Smooth muscle cell (in vitro differentiated cells): ENCODE results near the gene PHLPP1. TPM values are rescaled to one million over a fixed set of nuclear protein-coding genes. Genes with fewer than 3 reads are reported as not detected.

Experiments
- DNase-seq: peaks from one replicate; lab custom pipeline; 2025; ENCODE audit not compliant: unreplicated experiment; lab: John Stamatoyannopoulos, UW
- H2AFZ ChIP-seq: fragments of 200-600 bp; sonication (generic); 2 replicates; pipeline ENCODE4 v1.6.0; 2016; ENCODE audit warnings: antibody characterized with exemption, low read depth, mild to moderate bottlenecking
- H3F3A ChIP-seq: fragments of 200-600 bp; sonication (generic); 2 replicates; pipeline ENCODE4 v1.6.0; 2017; ENCODE audit warnings: antibody characterized with exemption, low read depth
- H3K27ac ChIP-seq: fragments of 200-600 bp; sonication (generic); 2 replicates; pipeline ENCODE4 v1.5.1; 2016; ENCODE audit warnings: low read depth, mild to moderate bottlenecking
- H3K27me3 ChIP-seq: fragments of 200-600 bp; sonication (generic); 2 replicates; pipeline ENCODE4 v1.6.1; 2016; ENCODE audit warnings: low read depth, mild to moderate bottlenecking
- H3K36me3 ChIP-seq: fragments of 200-600 bp; sonication (generic); 2 replicates; pipeline ENCODE4 v1.5.1; 2016; ENCODE audit warnings: low read depth
- H3K4me1 ChIP-seq: fragments of 200-600 bp; sonication (generic); 2 replicates; pipeline ENCODE4 v1.5.1; 2016; ENCODE audit warnings: low read depth
- H3K4me2 ChIP-seq: fragments of 200-600 bp; sonication (generic); 2 replicates; pipeline ENCODE4 v1.6.0; 2016; ENCODE audit warnings: mild to moderate bottlenecking
- H3K4me3 ChIP-seq: fragments of 200-600 bp; sonication (generic); 2 replicates; pipeline ENCODE4 v1.5.1; 2016; ENCODE audit warnings: mild to moderate bottlenecking
- H3K79me2 ChIP-seq: fragments of 200-600 bp; sonication (generic); 2 replicates; pipeline ENCODE4 v1.6.0; 2016; ENCODE audit warnings: low read depth, mild to moderate bottlenecking
- H3K9ac ChIP-seq: fragments of 200-600 bp; sonication (generic); 2 replicates; pipeline ENCODE4 v1.6.0; 2016; ENCODE audit warnings: low read depth
- H3K9me3 ChIP-seq: fragments of 200-600 bp; sonication (generic); replicated peaks from 2 replicates; pipeline ENCODE4 v1.5.1; 2016; ENCODE audit warnings: low read depth
- H4K20me1 ChIP-seq: fragments of 200-600 bp; sonication (generic); 2 replicates; pipeline ENCODE4 v1.6.0; 2016; ENCODE audit warnings: low read depth
- WGBS: methylation state at CpG from one replicate; pipeline ENCODE4 v1.1.7; 2016; ENCODE audit warnings: low lambda C conversion rate; 5-methylcytosine and 5-hydroxymethylcytosine counted together
- polyA plus RNA-seq: library from polyadenylated mRNA; unstranded; fragments of >200 nt; fragmentation: Nextera tagmentation; extraction: Ambion mirVana; gene quantifications from 2 replicates; pipeline ENCODE4 v1.2.1, GENCODE V29; 2016
- total RNA-seq: library from RNA; depleted of rRNA; stranded (reverse); fragments of >200 nt; gene quantifications from 2 replicates; pipeline ENCODE4 v1.2.3, GENCODE V29; 2014
- TF ChIP-seq, protein P1 (sequence below): fragments of 200-600 bp; sonication (generic); IDR thresholded peaks from 2 replicates; pipeline ENCODE4 v1.5.1; 2017; ENCODE audit warnings: borderline replicate concordance, mild to moderate bottlenecking, antibody characterized with exemption; ENCODE audit not compliant: insufficient read depth, poor library complexity, severe bottlenecking

Gene PHLPP1
- total and polyA plus RNA-seq, 2 experiments from 2014 or later, result 1.1 to 4.3 TPM

DNA sequence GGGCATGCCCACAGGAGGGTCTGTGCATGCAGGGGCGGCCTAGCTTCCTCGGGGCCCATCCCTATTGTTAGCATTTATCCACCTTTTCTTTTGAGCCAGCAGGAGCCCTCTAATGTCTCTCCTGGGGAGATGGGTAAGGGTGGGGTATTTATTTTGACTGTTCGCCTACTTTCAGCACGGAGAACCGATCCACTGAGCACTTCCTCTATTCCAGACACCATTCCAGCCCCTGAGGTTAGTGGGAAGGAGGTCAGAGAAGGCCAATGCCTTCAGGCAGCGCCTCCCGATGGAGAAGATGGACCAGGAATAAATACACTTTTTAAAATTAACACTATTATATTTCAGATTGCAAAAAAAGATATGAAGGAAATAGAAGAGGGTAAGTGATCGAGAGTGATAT, 276.0 kb downstream of the PHLPP1 start:
- Histone ChIP-seq H3K9ac (no peak overlapping the region), H3K9me3 (no peaks in the 10 kb centered on the region), H3K27me3 (peaks cover 8% of the 10 kb centered on the region), H3K4me1 (no peaks in the 10 kb centered on the region), H3K4me2 (no peak overlapping the region), H3K27ac (no peak overlapping the region), H4K20me1 (no peaks in the 10 kb centered on the region), H3K36me3 (no peaks in the 10 kb centered on the region), H3K4me3 (no peak overlapping the region), H2AFZ (no peak overlapping the region), H3K79me2 (no peaks in the 10 kb centered on the region), H3F3A (no peaks in the 10 kb centered on the region)
- 97% methylated on average over 8 of the region's 8 CpGs for WGBS
- TF ChIP-seq, protein P1, sequence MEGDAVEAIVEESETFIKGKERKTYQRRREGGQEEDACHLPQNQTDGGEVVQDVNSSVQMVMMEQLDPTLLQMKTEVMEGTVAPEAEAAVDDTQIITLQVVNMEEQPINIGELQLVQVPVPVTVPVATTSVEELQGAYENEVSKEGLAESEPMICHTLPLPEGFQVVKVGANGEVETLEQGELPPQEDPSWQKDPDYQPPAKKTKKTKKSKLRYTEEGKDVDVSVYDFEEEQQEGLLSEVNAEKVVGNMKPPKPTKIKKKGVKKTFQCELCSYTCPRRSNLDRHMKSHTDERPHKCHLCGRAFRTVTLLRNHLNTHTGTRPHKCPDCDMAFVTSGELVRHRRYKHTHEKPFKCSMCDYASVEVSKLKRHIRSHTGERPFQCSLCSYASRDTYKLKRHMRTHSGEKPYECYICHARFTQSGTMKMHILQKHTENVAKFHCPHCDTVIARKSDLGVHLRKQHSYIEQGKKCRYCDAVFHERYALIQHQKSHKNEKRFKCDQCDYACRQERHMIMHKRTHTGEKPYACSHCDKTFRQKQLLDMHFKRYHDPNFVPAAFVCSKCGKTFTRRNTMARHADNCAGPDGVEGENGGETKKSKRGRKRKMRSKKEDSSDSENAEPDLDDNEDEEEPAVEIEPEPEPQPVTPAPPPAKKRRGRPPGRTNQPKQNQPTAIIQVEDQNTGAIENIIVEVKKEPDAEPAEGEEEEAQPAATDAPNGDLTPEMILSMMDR, result no peak
- no peak for DNase-seq

DNA sequence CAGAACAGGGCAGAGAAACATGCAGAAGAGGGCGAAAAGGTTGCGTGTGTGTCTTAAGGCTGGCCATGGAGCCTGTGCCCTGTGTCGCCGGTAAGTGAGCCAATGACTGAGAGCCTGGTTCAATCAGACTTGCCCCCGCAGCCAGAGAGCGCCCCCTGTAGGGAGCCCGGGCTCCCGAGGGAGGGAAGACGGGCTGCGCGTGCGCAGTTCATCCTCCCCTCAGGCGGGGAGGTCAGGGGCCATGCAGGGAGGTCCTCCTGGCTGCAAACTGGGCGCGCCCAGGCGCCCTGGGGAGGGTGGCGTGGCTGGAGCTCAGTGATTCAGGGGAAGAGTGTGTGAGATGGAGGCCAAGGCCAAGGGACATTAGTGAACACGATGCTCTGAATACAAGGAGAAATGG, 276.6 kb downstream of the PHLPP1 start:
- Histone ChIP-seq H3K4me3 (no peak overlapping the region), H3K4me1 (no peaks in the 10 kb centered on the region), H4K20me1 (no peaks in the 10 kb centered on the region), H3K79me2 (no peaks in the 10 kb centered on the region), H2AFZ (no peak overlapping the region), H3K27me3 (peaks cover 8% of the 10 kb centered on the region), H3K27ac (no peak overlapping the region), H3K9me3 (no peaks in the 10 kb centered on the region), H3F3A (no peaks in the 10 kb centered on the region), H3K4me2 (no peak overlapping the region), H3K9ac (no peak overlapping the region), H3K36me3 (no peaks in the 10 kb centered on the region)
- DNase-seq, result no peak
- TF ChIP-seq, protein P1, result no peak
- 96% methylated on average over 18 of the region's 18 CpGs for WGBS

DNA sequence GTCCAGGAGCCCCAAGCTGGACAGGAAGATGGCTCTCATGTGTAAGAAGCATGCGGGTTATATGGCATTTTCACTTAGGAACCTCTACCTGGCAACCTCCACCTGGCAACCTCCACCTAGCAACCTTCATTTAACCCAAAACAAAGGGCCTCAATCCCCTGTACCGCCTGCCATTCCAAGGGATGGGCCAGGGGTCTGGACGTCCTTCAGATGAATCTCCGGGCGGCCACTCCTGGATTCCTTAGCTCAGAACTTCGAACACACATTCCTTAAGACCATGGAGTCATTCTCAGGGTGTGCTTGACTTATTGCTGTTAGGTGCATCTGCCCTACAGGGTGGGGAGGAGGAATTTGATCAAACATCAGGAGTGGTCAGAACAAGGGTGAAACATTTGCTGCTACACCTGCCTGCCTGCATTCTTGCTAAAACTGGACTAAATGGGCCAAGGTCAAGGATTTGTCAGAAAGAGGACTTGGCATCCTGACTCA, 277.6 kb downstream of the PHLPP1 start:
- Histone ChIP-seq H3K4me3 (no peak overlapping the region), H3K79me2 (no peaks in the 10 kb centered on the region), H3K9ac (no peak overlapping the region), H3K27me3 (peaks cover 8% of the 10 kb centered on the region), H4K20me1 (no peaks in the 10 kb centered on the region), H3K36me3 (no peaks in the 10 kb centered on the region), H3K4me1 (no peaks in the 10 kb centered on the region), H3K4me2 (no peak overlapping the region), H3F3A (no peaks in the 10 kb centered on the region), H2AFZ (no peak overlapping the region), H3K27ac (no peak overlapping the region), H3K9me3 (no peaks in the 10 kb centered on the region)
- WGBS, result 86% methylated on average over 6 of the region's 6 CpGs
- no peak for DNase-seq
- TF ChIP-seq, protein P1, result no peak

DNA sequence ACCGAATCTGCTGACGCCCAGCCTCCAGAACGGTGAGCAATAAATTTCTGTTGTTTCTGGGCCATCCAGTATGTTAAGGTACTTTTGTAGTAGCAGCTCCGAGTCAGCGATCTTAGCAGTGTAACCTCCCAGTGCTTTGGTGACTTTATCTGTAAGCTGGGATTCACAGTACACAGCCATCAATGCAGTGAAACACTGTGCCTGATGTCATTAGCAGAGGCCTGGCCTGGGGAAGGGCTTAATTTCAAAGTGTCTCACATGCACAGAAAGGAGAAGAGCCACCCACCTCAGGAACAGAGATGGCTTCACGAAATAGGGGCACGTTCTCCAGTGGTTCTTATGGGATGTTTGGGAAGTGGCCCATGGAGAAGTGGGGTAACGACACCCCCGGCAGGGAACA, 281.2 kb downstream of the PHLPP1 start:
- no peak overlapping the region for H2AFZ ChIP-seq
- WGBS, result 73% methylated on average over 9 of the region's 9 CpGs

More for the DNA sequence above, 281.2 kb downstream of the PHLPP1 start:
- TF ChIP-seq, protein P1, result no peak
- no peak overlapping the region for H3K27ac ChIP-seq
- no peaks in the 10 kb centered on the region for H3K79me2 ChIP-seq
- no peaks in the 10 kb centered on the region for H3K9me3 ChIP-seq
- DNase-seq, result no peak
- H4K20me1 ChIP-seq, result no peaks in the 10 kb centered on the region
- H3K4me3 ChIP-seq, result no peak overlapping the region
- H3K4me2 ChIP-seq, result no peak overlapping the region
- H3F3A ChIP-seq, result no peaks in the 10 kb centered on the region
- no peaks in the 10 kb centered on the region for H3K27me3 ChIP-seq
- no peaks in the 10 kb centered on the region for H3K4me1 ChIP-seq
- no peaks in the 10 kb centered on the region for H3K36me3 ChIP-seq
- H3K9ac ChIP-seq, result no peak overlapping the region
